K562 (cell line): ENCODE results near the gene SMAGP. TPM values are rescaled to one million over a fixed set of nuclear protein-coding genes. Genes with fewer than 3 reads are reported as not detected.

Source experiments
- ATAC-seq: fragments of 200-7000 bp; cut with Tn5 transposase; 3 replicates; pipeline ENCODE4 v1.9.1; 2020; ENCODE audit warnings: moderate library complexity
- BruUV-seq: library from RNA; stranded (reverse); fragments of 400-500 nt; replicated peaks from 2 replicates; lab custom pipeline; 2021; lab: Mats Ljungman, UMichigan
- CTCF ChIA-PET: fragments of 300-600 bp; formaldehyde crosslinking; extraction: SDS; loops from one replicate; lab custom pipeline; 2021; ENCODE audit warnings: low intra/inter-chr PET ratio; lab: Yijun Ruan, JAX
- POLR2A ChIA-PET: fragments of 300-600, 350-650 bp; sonication (Branson Sonifier 250); formaldehyde crosslinking; extraction: SDS; loops from one replicate; lab custom pipeline; 2021; ENCODE audit warnings: antibody characterized with exemption, inconsistent platforms; lab: Yijun Ruan, JAX
- DNase-seq, 4 experiments: peaks; one replicate each; pipeline versions ENCODE4 v3.0.0 to v3.0.0-alpha.2; 2011 to 2018; ENCODE audit warnings: low spot score in 3 of 4, mixed read lengths in 3 of 4; ENCODE audit errors: extremely low read depth in 1 of 4
- FAIRE-seq: peaks from 2 replicates; lab custom pipeline; 2011; peaks lifted over from hg19 to GRCh38; lab: Jason Lieb, UNC
- H2AFZ ChIP-seq: 2 replicates; pipeline ENCODE4 v1.6.0; 2011; ENCODE audit warnings: low read depth, low read length, control low read depth, inconsistent platforms
- H3K27ac ChIP-seq: fragments of 200-600 bp; 3 replicates; pipeline ENCODE4 v1.8.0; 2011; ENCODE audit warnings: low read depth, mild to moderate bottlenecking, control low read depth, inconsistent platforms, low read length, moderate library complexity, mixed read lengths; ENCODE audit errors: extremely low read depth
- H3K27me3 ChIP-seq, 2 experiments: fragments of 300-600 bp in 1 of 2; 2 replicates in 1 of 2; 3 replicates in 1 of 2; pipeline versions ENCODE4 v1.6.0 to v1.8.0; 2011; ENCODE audit warnings: inconsistent platforms in 2 of 2, low read length in 2 of 2, mild to moderate bottlenecking in 1 of 2, mixed read lengths in 1 of 2, moderate library complexity in 1 of 2; ENCODE audit not compliant: control insufficient read depth in 2 of 2, insufficient read depth in 2 of 2
- H3K36me3 ChIP-seq: fragments of 300-600 bp; 3 replicates; pipeline ENCODE4 v1.8.0; 2011; ENCODE audit warnings: mild to moderate bottlenecking, low read length, inconsistent platforms; ENCODE audit not compliant: control insufficient read depth, insufficient read depth
- H3K4me1 ChIP-seq, 2 experiments: fragments of 200-600 bp in 1 of 2; replicated peaks in 1 of 2; 2 replicates in 1 of 2; 3 replicates in 1 of 2; pipeline versions ENCODE4 v1.5.1 to v1.8.0; 2011; ENCODE audit warnings: inconsistent platforms in 2 of 2, low read length in 2 of 2, mild to moderate bottlenecking in 1 of 2, mixed read lengths in 1 of 2, moderate library complexity in 1 of 2; ENCODE audit not compliant: control insufficient read depth in 2 of 2, insufficient read depth in 2 of 2
- H3K4me2 ChIP-seq: 2 replicates; pipeline ENCODE4 v1.6.1; 2011; ENCODE audit warnings: low read length, control low read depth, inconsistent platforms, mixed read lengths; ENCODE audit not compliant: insufficient read depth
- H3K4me3 ChIP-seq: fragments of 200-600 bp; sonication (generic), shearing (Covaris generic); 2 replicates; pipeline ENCODE4 v1.5.1; 2016; ENCODE audit warnings: control low read depth, inconsistent platforms
- H3K79me2 ChIP-seq: fragments of 200-600 bp; 3 replicates; pipeline ENCODE4 v1.8.0; 2011; ENCODE audit warnings: low read length, inconsistent platforms; ENCODE audit not compliant: control insufficient read depth, insufficient read depth
- H3K9ac ChIP-seq, 2 experiments: 2 replicates each; pipeline versions ENCODE4 v1.6.0 to v1.6.1; 2011; ENCODE audit warnings: low read depth in 2 of 2, low read length in 2 of 2, control low read depth in 1 of 2, inconsistent platforms in 1 of 2, mild to moderate bottlenecking in 1 of 2, mixed read lengths in 1 of 2; ENCODE audit not compliant: insufficient read depth in 1 of 2
- H3K9me1 ChIP-seq: one replicate; pipeline ENCODE4 v1.6.0; 2011; ENCODE audit warnings: inconsistent platforms, mild to moderate bottlenecking, low read length, moderate library complexity; ENCODE audit not compliant: control insufficient read depth, insufficient read depth
- H3K9me3 ChIP-seq: replicated peaks from 2 replicates; pipeline ENCODE4 v1.5.1; 2011; ENCODE audit warnings: low read depth, low read length, inconsistent platforms; ENCODE audit not compliant: control insufficient read depth, insufficient read depth
- H4K20me1 ChIP-seq: replicated peaks from 2 replicates; pipeline ENCODE4 v1.6.1; 2011; ENCODE audit warnings: low read length, inconsistent platforms, mixed read lengths; ENCODE audit not compliant: control insufficient read depth, insufficient read depth
- ARID1B ChIP-seq: fragments of 450-650 bp; IDR thresholded peaks from 2 replicates; pipeline ENCODE4 v1.6.1; 2016; ENCODE audit warnings: antibody characterized with exemption, mild to moderate bottlenecking, inconsistent platforms
- FOXA3 ChIP-seq, 2 experiments: fragments of 450-650 bp in 1 of 2; sonication (generic) in 1 of 2; formaldehyde crosslinking; IDR thresholded peaks in 1 of 2; conservative IDR thresholded peaks in 1 of 2; 2 replicates each; pipeline versions ENCODE4 v1.4.0 to v1.8.0; 2020 to 2022; ENCODE audit warnings: mild to moderate bottlenecking in 2 of 2, missing genetic modification reagents in 1 of 2
- JUND ChIP-seq, 2 experiments: IDR thresholded peaks; 2 replicates in 1 of 2; 3 replicates in 1 of 2; pipeline ENCODE4 v1.6.1; 2011; ENCODE audit warnings: borderline replicate concordance in 2 of 2, low read depth in 2 of 2, low read length in 2 of 2, improper control_type of control experiment in 1 of 2, missing biosample characterization in 1 of 2, missing genetic modification characterization in 1 of 2, missing genetic modification reagents in 1 of 2
- KLF16 ChIP-seq: IDR thresholded peaks from 2 replicates; pipeline ENCODE4 v1.6.1; 2016; ENCODE audit warnings: antibody characterized with exemption
- PHF21A ChIP-seq: fragments of 450-650 bp; IDR thresholded peaks from 2 replicates; pipeline ENCODE4 v1.6.1; 2017; ENCODE audit warnings: low read depth, borderline replicate concordance
- PHF8 ChIP-seq: fragments of 200-600 bp; sonication (generic); IDR thresholded peaks from 2 replicates; pipeline ENCODE4 v1.6.1; 2012; ENCODE audit warnings: mixed run types, mild to moderate bottlenecking, inconsistent platforms, low read length, moderate library complexity, borderline replicate concordance
- SMARCE1 ChIP-seq: fragments of 450-650 bp; IDR thresholded peaks from 2 replicates; pipeline ENCODE4 v1.7.1; 2016; ENCODE audit warnings: mild to moderate bottlenecking
- SPI1 ChIP-seq: IDR thresholded peaks from 2 replicates; pipeline ENCODE4 v1.6.1; 2011; ENCODE audit warnings: low read depth, low read length, control low read depth, borderline replicate concordance
- TAF9B ChIP-seq: fragments of 450-650 bp; IDR thresholded peaks from 2 replicates; pipeline ENCODE4 v1.6.1; 2018; ENCODE audit warnings: mild to moderate bottlenecking; ENCODE audit not compliant: partially characterized antibody
- WGBS: fragments of 100-300 bp; shearing (Covaris generic); methylation state at CpG from one replicate; pipeline ENCODE4 v1.1.6; 2016; ENCODE audit warnings: low coverage, mixed read lengths; ENCODE audit not compliant: insufficient coverage; ENCODE audit errors: missing lambda C conversion rate; 5-methylcytosine and 5-hydroxymethylcytosine counted together
- in situ Hi-C: fragments of 300-500 bp; cut with MboI; formaldehyde crosslinking; loops from 4 replicates; pipeline ENCODE4 v1.15.0; 2018; ENCODE audit warnings: inconsistent platforms, mixed read lengths
- intact Hi-C: fragments of 100-400 bp; cut with micrococcal nuclease; formaldehyde crosslinking; loops from 2 replicates; pipeline ENCODE4 v1.14.2; 2022
- polyA plus RNA-seq, 8 experiments: library from polyadenylated mRNA; depleted of rRNA in 4 of 8; stranded (reverse) in 5 of 8; unstranded in 3 of 8; fragments of >200 nt; fragmentation: Nextera tagmentation in 2 of 8; fragmentation: Illumina TruSeq in 1 of 8; extraction: Ambion mirVana in 2 of 8; extraction: Trizol in 1 of 8; gene quantifications; 2 replicates each; pipeline versions ENCODE4 v1.2.1 to v1.2.3, GENCODE V29; 2011 to 2014; ENCODE audit warnings: inconsistent platforms in 1 of 8, missing spikeins in 1 of 8
- total RNA-seq, 7 experiments: library from RNA; depleted of rRNA in 6 of 7; stranded (reverse); fragments of >200 nt in 6 of 7; fragmentation: Illumina TruSeq in 2 of 7; extraction: Trizol in 2 of 7; gene quantifications; 2 replicates each; pipeline versions ENCODE4 v1.2.1 to v1.2.3, GENCODE V29; 2011 to 2021; ENCODE audit warnings: low replicate concordance in 1 of 7
- TF ChIP-seq, protein P1 (sequence below): fragments of 200-800 bp; sonication (Bioruptor generic); IDR thresholded peaks from 2 replicates; pipeline ENCODE4 v1.6.1; 2017; ENCODE audit warnings: missing genetic modification characterization, missing compliant biosample characterization
- TF ChIP-seq, protein P2 (sequence below): fragments of 150-350 bp; IDR thresholded peaks from 2 replicates; pipeline ENCODE4 v1.6.1; 2014; ENCODE audit warnings: low read depth, mild to moderate bottlenecking, low read length, borderline replicate concordance
- TF ChIP-seq, protein P3 (sequence below): fragments of 250-450 bp; sonication (Bioruptor Pico); IDR thresholded peaks from 2 replicates; pipeline ENCODE4 v1.8.0; 2021; ENCODE audit warnings: borderline replicate concordance, mild to moderate bottlenecking, moderate library complexity; ENCODE audit not compliant: poor library complexity, severe bottlenecking

Gene SMAGP
- total and polyA plus RNA-seq, 9 of the 15 experiments (the other 6 are each of a cell fraction or from before 2014, with no cell fraction given), result 23.1 to 62.3 (median 29.9) TPM

DNA sequence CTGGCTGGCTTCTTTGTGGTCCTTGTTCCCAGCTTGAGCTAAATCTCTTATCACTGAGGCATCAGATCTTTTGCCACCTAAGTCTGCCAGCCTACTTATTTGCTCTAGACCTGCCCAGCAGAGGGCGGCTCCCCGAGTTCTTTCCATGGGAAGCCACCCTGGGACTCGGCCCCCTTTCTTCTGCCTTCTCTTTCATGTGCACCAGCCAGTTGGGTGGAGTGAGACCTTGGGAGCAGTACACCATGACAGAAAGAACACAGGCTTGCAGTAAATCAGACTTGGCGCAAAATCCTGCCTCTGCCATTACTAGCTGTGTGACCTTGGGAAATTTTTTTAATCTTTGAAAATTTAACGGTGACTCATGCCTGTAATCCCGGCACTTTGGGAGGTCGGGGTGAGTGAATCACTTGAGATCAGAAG lies 7.4 kb downstream of the SMAGP start:
- peaks cover 13% of the 10 kb centered on the region; the same call in 2 of the 3 replicates for H3K79me2 ChIP-seq
- DNase-seq (peak in 2 of 4 experiments; percentile 29 to 64), ATAC-seq (peak; percentile 64), FAIRE-seq (no peak)
- H2AFZ ChIP-seq, result peak overlapping the region; percentile 71; the same call in 1 of the 2 replicates
- peaks cover 13% of the 10 kb centered on the region; the same call in 1 of the 3 replicates for H3K36me3 ChIP-seq
- no peak overlapping the region for H3K27ac ChIP-seq
- in situ Hi-C loops (no loop called here), intact Hi-C loops (no loop called here)
- peaks cover 0 to 6% of the 10 kb centered on the region in 2 experiments; a peak in 3 of 5 replicates for H3K4me1 ChIP-seq
- no peaks in the 10 kb centered on the region for H3K27me3 ChIP-seq
- BruUV-seq, result no TSS peak
- no peaks in the 10 kb centered on the region for H3K9me1 ChIP-seq
- POLR2A ChIA-PET, result interaction anchor here (0.6 to 2.0 kb wide), 4 partner anchors 10 to 162 kb away, joined by 3 to 4 read pairs (median 4); partner anchors contain the start of gene DAZAP2
- CTCF ChIA-PET, result interaction anchor here (1.1 kb wide), 1 partner anchor 30 kb away, joined by 3 read pairs; no protein-coding TSS in a partner anchor
- no peaks in the 10 kb centered on the region for H3K9me3 ChIP-seq
- WGBS, result 12% methylated on average over 7 of the region's 7 CpGs
- H3K4me3 ChIP-seq, result no peak overlapping the region
- H4K20me1 ChIP-seq, result no peaks in the 10 kb centered on the region
- H3K9ac ChIP-seq, result no peak overlapping the region
- no peak overlapping the region; the same call in 1 of the 2 replicates for H3K4me2 ChIP-seq
- TF ChIP-seq PHF21A (no peak), ARID1B (peak; percentile 38; the same call in 1 of the 2 replicates), PHF8 (no peak), TAF9B (no peak), KLF16 (no peak), FOXA3 (CRISPR knock-in tag; conservative IDR thresholded peaks at IDR 0.05 in 1 of 2, IDR thresholded peaks at IDR 0.05 in 1 of 2) (no peak), JUND (IDR thresholded peaks at IDR 0.05; ENCODE audit: borderline replicate concordance, low read depth, low read length) (peak; percentile 24; the same call in 1 of the 2 replicates), JUND (tag; IDR thresholded peaks at IDR 0.05; ENCODE audit: borderline replicate concordance, low read depth, low read length) (no peak), SMARCE1 (0 out of 2 replicates have a peak, but pooled peaks have one; percentile 29), SPI1 (no peak)
- TF ChIP-seq, protein P1, sequence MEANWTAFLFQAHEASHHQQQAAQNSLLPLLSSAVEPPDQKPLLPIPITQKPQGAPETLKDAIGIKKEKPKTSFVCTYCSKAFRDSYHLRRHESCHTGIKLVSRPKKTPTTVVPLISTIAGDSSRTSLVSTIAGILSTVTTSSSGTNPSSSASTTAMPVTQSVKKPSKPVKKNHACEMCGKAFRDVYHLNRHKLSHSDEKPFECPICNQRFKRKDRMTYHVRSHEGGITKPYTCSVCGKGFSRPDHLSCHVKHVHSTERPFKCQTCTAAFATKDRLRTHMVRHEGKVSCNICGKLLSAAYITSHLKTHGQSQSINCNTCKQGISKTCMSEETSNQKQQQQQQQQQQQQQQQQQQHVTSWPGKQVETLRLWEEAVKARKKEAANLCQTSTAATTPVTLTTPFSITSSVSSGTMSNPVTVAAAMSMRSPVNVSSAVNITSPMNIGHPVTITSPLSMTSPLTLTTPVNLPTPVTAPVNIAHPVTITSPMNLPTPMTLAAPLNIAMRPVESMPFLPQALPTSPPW (CRISPR knock-in tag), result peak; percentile 30; the same call in 1 of the 2 replicates
- TF ChIP-seq, protein P2, sequence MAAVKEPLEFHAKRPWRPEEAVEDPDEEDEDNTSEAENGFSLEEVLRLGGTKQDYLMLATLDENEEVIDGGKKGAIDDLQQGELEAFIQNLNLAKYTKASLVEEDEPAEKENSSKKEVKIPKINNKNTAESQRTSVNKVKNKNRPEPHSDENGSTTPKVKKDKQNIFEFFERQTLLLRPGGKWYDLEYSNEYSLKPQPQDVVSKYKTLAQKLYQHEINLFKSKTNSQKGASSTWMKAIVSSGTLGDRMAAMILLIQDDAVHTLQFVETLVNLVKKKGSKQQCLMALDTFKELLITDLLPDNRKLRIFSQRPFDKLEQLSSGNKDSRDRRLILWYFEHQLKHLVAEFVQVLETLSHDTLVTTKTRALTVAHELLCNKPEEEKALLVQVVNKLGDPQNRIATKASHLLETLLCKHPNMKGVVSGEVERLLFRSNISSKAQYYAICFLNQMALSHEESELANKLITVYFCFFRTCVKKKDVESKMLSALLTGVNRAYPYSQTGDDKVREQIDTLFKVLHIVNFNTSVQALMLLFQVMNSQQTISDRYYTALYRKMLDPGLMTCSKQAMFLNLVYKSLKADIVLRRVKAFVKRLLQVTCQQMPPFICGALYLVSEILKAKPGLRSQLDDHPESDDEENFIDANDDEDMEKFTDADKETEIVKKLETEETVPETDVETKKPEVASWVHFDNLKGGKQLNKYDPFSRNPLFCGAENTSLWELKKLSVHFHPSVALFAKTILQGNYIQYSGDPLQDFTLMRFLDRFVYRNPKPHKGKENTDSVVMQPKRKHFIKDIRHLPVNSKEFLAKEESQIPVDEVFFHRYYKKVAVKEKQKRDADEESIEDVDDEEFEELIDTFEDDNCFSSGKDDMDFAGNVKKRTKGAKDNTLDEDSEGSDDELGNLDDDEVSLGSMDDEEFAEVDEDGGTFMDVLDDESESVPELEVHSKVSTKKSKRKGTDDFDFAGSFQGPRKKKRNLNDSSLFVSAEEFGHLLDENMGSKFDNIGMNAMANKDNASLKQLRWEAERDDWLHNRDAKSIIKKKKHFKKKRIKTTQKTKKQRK, result no peak
- TF ChIP-seq, protein P3, sequence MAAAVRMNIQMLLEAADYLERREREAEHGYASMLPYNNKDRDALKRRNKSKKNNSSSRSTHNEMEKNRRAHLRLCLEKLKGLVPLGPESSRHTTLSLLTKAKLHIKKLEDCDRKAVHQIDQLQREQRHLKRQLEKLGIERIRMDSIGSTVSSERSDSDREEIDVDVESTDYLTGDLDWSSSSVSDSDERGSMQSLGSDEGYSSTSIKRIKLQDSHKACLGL (CRISPR knock-in tag), result no peak
